Thyroid gland (tissue), 4 donors: ENCODE results near the gene PAMR1. TPM values are rescaled to one million over a fixed set of nuclear protein-coding genes. Genes with fewer than 3 reads are reported as not detected.

Experiments used
- DNase-seq, 2 donors: peaks; one replicate each; pipeline ENCODE4 v3.0.0-alpha.2; 2019
- H3K27ac ChIP-seq, 3 donors: fragments of 200-600 bp; sonication (generic); 1 replicate in 2 of 3; 2 replicates in 1 of 3; pipeline ENCODE4 v1.5.1; 2016 to 2019; ENCODE audit warnings: mild to moderate bottlenecking in 1 of 3, moderate library complexity in 1 of 3
- H3K27me3 ChIP-seq: fragments of 200-600 bp; sonication (generic); one replicate; pipeline ENCODE4 v1.5.1; 2019
- H3K36me3 ChIP-seq, 2 donors: fragments of 200-600 bp; sonication (generic); one replicate each; pipeline ENCODE4 v1.5.1; 2016 to 2019
- H3K4me1 ChIP-seq, 2 donors: fragments of 200-600 bp; sonication (generic); one replicate each; pipeline ENCODE4 v1.5.1; 2017 to 2019
- H3K4me3 ChIP-seq, 3 donors: fragments of 200-600 bp; sonication (generic); replicated peaks in 1 of 3; 1 replicate in 2 of 3; 2 replicates in 1 of 3; pipeline ENCODE4 v1.5.1; 2016; ENCODE audit warnings: mild to moderate bottlenecking in 1 of 3
- H3K9me3 ChIP-seq: fragments of 200-600 bp; sonication (generic); one replicate; pipeline ENCODE4 v1.5.1; 2017
- POLR2A ChIP-seq, 2 donors: fragments of 450-650 bp; IDR thresholded peaks; one replicate each; pipeline ENCODE4 v1.6.1; 2017; ENCODE audit warnings: antibody characterized with exemption in 2 of 2, mild to moderate bottlenecking in 2 of 2, moderate library complexity in 1 of 2
- WGBS, 2 donors: methylation state at CpG; one replicate each; pipeline ENCODE4 v1.1.5; 2017; 5-methylcytosine and 5-hydroxymethylcytosine counted together
- intact Hi-C: fragments of 100-400 bp; cut with DNase I; formaldehyde crosslinking; loops from one replicate; pipeline ENCODE4 v1.15.1; 2023
- total RNA-seq, 4 donors: library from RNA; depleted of rRNA; stranded (reverse); fragments of >200 nt; gene quantifications; one replicate each; pipeline ENCODE4 v1.2.3, GENCODE V29; 2016
- TF ChIP-seq, protein P1 (sequence below), 6 experiments: fragments of 200-600 bp in 3 of 6; fragments of 450-650 bp in 3 of 6; sonication (generic) in 3 of 6; IDR thresholded peaks; one replicate each; pipeline ENCODE4 v1.5.1; 2016 to 2019; ENCODE audit warnings: antibody characterized with exemption in 6 of 6, mild to moderate bottlenecking in 2 of 6, inconsistent platforms in 1 of 6, moderate library complexity in 1 of 6

PAMR1 gene
- total RNA-seq, 4 donors from 2014 or later, result 1.2 to 16.4 (median 4.3) TPM

DNA sequence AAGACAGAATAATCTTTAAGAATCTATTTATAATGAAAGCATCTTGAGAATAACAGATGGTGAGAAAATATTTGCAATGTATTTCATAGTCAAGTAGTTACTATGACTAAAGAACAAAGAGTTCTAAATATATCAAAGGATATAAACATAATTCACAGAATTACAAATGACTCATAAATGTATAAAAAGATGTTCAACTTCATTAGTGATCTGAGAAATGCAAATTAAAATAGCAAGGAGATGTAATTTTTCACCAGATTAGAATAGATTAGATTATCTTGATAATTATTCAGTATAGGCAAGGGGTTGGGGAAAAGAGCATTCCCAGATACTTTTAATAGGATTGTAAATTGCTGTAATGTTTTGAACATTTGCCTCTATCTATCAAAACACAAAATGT is 30.1 kb upstream of the PAMR1 start:
- no peaks in the 10 kb centered on the region for H3K9me3 ChIP-seq
- H3K27ac ChIP-seq, result no peak overlapping the region
- no peaks in the 10 kb centered on the region for H3K4me1 ChIP-seq
- intact Hi-C loops, result no loop called here
- H3K27me3 ChIP-seq, result no peaks in the 10 kb centered on the region
- H3K4me3 ChIP-seq, result no peak overlapping the region
- DNase-seq, result no peak
- TF ChIP-seq POLR2A (IDR thresholded peaks at IDR 0.05), result no peak
- TF ChIP-seq, protein P1, sequence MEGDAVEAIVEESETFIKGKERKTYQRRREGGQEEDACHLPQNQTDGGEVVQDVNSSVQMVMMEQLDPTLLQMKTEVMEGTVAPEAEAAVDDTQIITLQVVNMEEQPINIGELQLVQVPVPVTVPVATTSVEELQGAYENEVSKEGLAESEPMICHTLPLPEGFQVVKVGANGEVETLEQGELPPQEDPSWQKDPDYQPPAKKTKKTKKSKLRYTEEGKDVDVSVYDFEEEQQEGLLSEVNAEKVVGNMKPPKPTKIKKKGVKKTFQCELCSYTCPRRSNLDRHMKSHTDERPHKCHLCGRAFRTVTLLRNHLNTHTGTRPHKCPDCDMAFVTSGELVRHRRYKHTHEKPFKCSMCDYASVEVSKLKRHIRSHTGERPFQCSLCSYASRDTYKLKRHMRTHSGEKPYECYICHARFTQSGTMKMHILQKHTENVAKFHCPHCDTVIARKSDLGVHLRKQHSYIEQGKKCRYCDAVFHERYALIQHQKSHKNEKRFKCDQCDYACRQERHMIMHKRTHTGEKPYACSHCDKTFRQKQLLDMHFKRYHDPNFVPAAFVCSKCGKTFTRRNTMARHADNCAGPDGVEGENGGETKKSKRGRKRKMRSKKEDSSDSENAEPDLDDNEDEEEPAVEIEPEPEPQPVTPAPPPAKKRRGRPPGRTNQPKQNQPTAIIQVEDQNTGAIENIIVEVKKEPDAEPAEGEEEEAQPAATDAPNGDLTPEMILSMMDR (IDR thresholded peaks at IDR 0.05), result no peak
- no peaks in the 10 kb centered on the region for H3K36me3 ChIP-seq

DNA sequence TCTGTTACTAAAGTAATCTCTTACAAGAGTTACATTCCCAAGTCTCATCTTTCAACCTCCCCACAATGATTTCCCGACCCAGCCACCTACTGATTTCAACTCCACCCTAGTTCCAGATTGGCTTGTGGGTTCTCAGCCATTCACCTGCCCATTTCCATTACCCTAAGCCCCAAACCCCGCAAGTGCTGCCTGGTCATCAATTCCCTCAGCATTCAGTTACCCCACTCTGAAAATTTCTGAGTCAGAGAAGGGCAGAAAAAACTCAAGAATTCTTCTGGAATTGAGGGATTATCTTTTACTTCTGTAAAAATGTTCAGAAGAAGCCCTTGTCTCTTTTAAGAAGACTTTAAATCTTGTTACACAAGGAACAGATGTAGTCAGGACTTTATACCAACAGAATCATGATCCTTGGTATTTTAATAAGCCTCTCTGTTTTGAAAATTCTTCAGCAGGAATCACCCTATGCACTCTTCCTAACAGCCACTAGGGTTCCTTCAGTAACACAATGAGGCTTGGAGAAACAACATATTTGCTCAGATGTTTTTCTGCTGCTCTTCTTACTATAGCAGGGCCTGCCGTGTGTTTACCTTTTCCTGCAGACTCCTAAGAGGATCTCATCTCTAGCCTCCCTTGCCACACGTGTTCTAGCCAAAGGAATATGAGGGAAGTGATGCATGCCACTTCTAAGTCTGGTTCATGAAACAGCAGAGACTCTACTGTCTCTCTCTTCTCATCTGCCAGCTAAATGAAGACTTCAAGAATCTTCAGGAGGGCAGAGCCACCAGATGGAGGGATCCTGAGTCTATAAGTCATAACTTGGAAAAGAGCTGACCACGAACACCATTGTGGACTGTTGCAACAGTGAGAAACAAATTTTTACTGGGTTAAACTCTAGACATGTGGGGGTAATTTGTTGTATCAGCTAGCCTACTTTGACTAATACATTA is 29.3 kb upstream of the PAMR1 start:
- 64 to 66% methylated on average over 5 of the region's 5 CpGs for WGBS, 2 donors

DNA sequence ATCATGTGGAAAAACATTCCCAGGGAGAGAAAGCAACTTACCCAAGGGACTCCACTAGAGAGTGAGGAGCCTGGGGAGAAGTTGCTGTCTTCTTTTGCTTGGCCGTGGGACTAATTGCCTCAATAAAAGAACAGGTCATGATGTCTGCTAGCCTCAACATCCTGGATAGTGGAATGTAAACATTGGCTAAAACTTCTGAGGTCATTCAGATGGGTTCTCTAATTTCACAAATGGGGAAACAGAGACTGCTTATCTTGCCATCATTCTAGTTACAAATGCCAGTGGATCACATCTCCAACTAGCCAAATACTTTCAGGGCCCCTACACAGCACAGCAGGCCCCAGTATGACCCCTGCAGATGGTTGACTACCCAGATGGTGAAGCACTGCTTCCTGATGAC is 28.4 kb upstream of the PAMR1 start:
- H3K9me3 ChIP-seq, result no peaks in the 10 kb centered on the region
- no peaks in the 10 kb centered on the region for H3K4me1 ChIP-seq
- no peak overlapping the region for H3K4me3 ChIP-seq
- DNase-seq, result no peak
- H3K27ac ChIP-seq, result no peak overlapping the region
- TF ChIP-seq, protein P1 (IDR thresholded peaks at IDR 0.05), result no peak
- no peak for TF ChIP-seq POLR2A (IDR thresholded peaks at IDR 0.05)
- H3K36me3 ChIP-seq, result no peaks in the 10 kb centered on the region
- intact Hi-C loops, result no loop called here
- H3K27me3 ChIP-seq, result no peaks in the 10 kb centered on the region
- WGBS, 2 donors, result 74 to 85% methylated on average over 1 of the region's 1 CpG

More for the DNA sequence above, 29.3 kb upstream of the PAMR1 start:
- intact Hi-C loops, result no loop called here
- H3K27me3 ChIP-seq, result no peaks in the 10 kb centered on the region
- H3K4me3 ChIP-seq, result no peak overlapping the region
- TF ChIP-seq, protein P1 (IDR thresholded peaks at IDR 0.05), result no peak
- no peak for TF ChIP-seq POLR2A (IDR thresholded peaks at IDR 0.05)
- no peaks in the 10 kb centered on the region for H3K4me1 ChIP-seq
- no peaks in the 10 kb centered on the region for H3K36me3 ChIP-seq
- H3K27ac ChIP-seq, result no peak overlapping the region
- DNase-seq, result no peak
- no peaks in the 10 kb centered on the region for H3K9me3 ChIP-seq

DNA sequence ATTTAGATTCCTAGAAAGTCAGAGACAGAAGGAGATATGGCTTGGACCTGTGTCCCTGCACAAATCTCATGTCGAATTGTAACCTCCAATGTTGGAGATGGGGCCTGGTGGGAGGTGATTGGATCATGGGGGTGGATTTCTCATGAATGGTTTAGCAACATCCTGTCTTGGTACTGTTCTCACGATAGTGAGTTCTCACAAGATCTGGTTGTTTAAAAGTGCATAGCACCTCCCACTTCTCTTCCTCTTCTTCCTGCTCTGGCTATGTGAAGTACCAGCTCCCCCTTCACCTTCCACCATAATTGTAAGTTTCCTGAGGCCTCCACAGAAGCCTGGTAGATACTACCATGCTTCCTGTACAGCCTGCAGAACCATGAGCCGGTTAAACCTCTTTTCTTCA is 27.6 kb upstream of the PAMR1 start:
- H3K36me3 ChIP-seq, result no peaks in the 10 kb centered on the region
- no peaks in the 10 kb centered on the region for H3K4me1 ChIP-seq
- WGBS, 2 donors, result 80 to 84% methylated on average over 3 of the region's 3 CpGs
- TF ChIP-seq, protein P1 (IDR thresholded peaks at IDR 0.05), result no peak
- no peak for TF ChIP-seq POLR2A (IDR thresholded peaks at IDR 0.05)
- no peaks in the 10 kb centered on the region for H3K9me3 ChIP-seq
- intact Hi-C loops, result no loop called here
- no peaks in the 10 kb centered on the region for H3K27me3 ChIP-seq
- no peak for DNase-seq
- H3K4me3 ChIP-seq, result no peak overlapping the region
- no peak overlapping the region for H3K27ac ChIP-seq

DNA sequence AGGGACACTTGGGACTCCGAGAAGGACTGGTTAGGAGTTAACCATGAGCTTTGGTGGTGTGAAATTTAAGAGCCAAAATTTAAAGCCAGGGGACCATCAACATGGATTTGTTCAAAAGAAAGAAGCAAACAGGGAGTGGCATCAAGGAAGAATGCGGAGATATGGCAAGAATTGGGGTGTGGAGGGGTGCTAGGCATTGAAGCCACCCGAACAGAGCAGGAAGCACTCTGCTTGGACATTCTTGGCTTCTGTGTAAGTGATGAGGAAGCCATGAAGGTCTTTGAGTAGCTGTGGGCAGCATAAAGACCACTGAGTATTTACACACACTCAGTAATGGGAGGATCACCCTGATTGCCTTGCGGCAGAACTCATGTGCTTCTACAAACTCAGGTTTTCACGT is 27.2 kb upstream of the PAMR1 start:
- Histone ChIP-seq H3K27me3 (no peaks in the 10 kb centered on the region), H3K4me1 (no peaks in the 10 kb centered on the region), H3K4me3 (no peak overlapping the region), H3K9me3 (no peaks in the 10 kb centered on the region), H3K36me3 (no peaks in the 10 kb centered on the region), H3K27ac (no peak overlapping the region)
- intact Hi-C loops, result no loop called here
- 94 to 98% methylated on average over 5 of the region's 5 CpGs for WGBS, 2 donors
- DNase-seq, result no peak
- no peak for TF ChIP-seq POLR2A (IDR thresholded peaks at IDR 0.05)
- TF ChIP-seq, protein P1 (IDR thresholded peaks at IDR 0.05), result no peak
